ELF-1 (cell line): ENCODE measurements around the gene SFXN4.
A peak's percentile ranks its signal among the peaks of the same experiment; 100 is the strongest.
"Not testable (repeated sequence)": the region's sequence is repeated elsewhere in the genome, so short reads cannot be mapped to it uniquely, and the experiment has no call there.

ENCODE experiments used
- DNase-seq: peaks from one replicate; pipeline ENCODE4 v3.0.0-alpha.2; 2016; ENCODE audit warnings: low read depth, low spot score

The SFXN4 gene

GRCh38 chr10:119112056-119112455 is 53.5 kb downstream of the SFXN4 start:
- no peak for DNase-seq

GRCh38 chr10:119107771-119108170 is 57.7 kb downstream of the SFXN4 start:
- not testable (repeated sequence) for DNase-seq

GRCh38 chr10:119107106-119107505 is 58.4 kb downstream of the SFXN4 start:
- not testable (repeated sequence) for DNase-seq

GRCh38 chr10:119105899-119106298 is 59.6 kb downstream of the SFXN4 start:
- DNase-seq, result not testable (repeated sequence)

- DNase-seq, result no peak
Observed at GRCh38 chr10:119105155-119105554, 60.4 kb downstream of the SFXN4 start.

- peak; percentile 32 for DNase-seq
Observed at GRCh38 chr10:119104654-119105015, 60.9 kb downstream of the SFXN4 start.

- DNase-seq, result peak; percentile 80
Observed at GRCh38 chr10:119103903-119104653, 61.4 kb downstream of the SFXN4 start, which contains the start of gene DENND10. Gene DENND10, plus strand, starts transcription at chr10:119104113. Its CDS starts 30 bp downstream, at chr10:119104143.

GRCh38 chr10:119103241-119103902 is 62.1 kb downstream of the SFXN4 start:
- peak; percentile 44 for DNase-seq

GRCh38 chr10:119101366-119102098 is 64.0 kb downstream of the SFXN4 start:
- DNase-seq, result no peak

GRCh38 chr10:119100434-119101238 is 64.9 kb downstream of the SFXN4 start:
- no peak for DNase-seq

GRCh38 chr10:119098576-119098975 is 66.9 kb downstream of the SFXN4 start:
- DNase-seq, result no peak

- not testable (repeated sequence) for DNase-seq
Observed at GRCh38 chr10:119096641-119097415, 68.7 kb downstream of the SFXN4 start.

GRCh38 chr10:119095640-119096039 is 69.9 kb downstream of the SFXN4 start:
- DNase-seq, result no peak

GRCh38 chr10:119090968-119091367 is 74.5 kb downstream of the SFXN4 start:
- DNase-seq, result no peak
